ENCODE measurements around the gene UBAP1L.

GRCh38 chr15:65056106-65056505 lies 58.9 kb downstream of the UBAP1L start:
- TF ChIP-seq CTCF (IDR thresholded peaks at IDR 0.05; ENCODE audit: insufficient read depth, low read length, poor library complexity, severe bottlenecking) = no peak
- TF ChIP-seq EZH2phosphoT487 (conservative IDR thresholded peaks at IDR 0.05; ENCODE audit: low read length) = no peak

Measured in SU-DHL-6 (cell line).